Progenitor cell of endocrine pancreas (in vitro differentiated cells): ENCODE data around the gene SCN3B. TPM values are rescaled to one million over a fixed set of nuclear protein-coding genes. Genes with fewer than 3 reads are reported as not detected.

Experiments used
- DNase-seq: peaks from one replicate; pipeline ENCODE4 v3.0.0; 2021; ENCODE audit warnings: low spot score; ENCODE audit not compliant: unreplicated experiment
- H3K27ac Mint-ChIP-seq: 2 replicates; pipeline ENCODE4 v1.8.0; 2021; ENCODE audit warnings: mild to moderate bottlenecking, moderate library complexity, mixed read lengths
- H3K27me3 Mint-ChIP-seq: 2 replicates; pipeline ENCODE4 v1.8.0; 2021; ENCODE audit warnings: mixed read lengths
- H3K36me3 Mint-ChIP-seq: 2 replicates; pipeline ENCODE4 v1.8.0; 2022; ENCODE audit warnings: mixed read lengths; ENCODE audit not compliant: insufficient read depth
- H3K4me1 Mint-ChIP-seq: 2 replicates; pipeline ENCODE4 v1.8.0; 2021; ENCODE audit warnings: low read depth, mixed read lengths
- H3K4me3 Mint-ChIP-seq: 2 replicates; pipeline ENCODE4 v1.8.0; 2021; ENCODE audit warnings: low read depth, mild to moderate bottlenecking, moderate library complexity, mixed read lengths
- H3K9me3 Mint-ChIP-seq: 2 replicates; pipeline ENCODE4 v1.8.0; 2021; ENCODE audit warnings: low read depth, mixed read lengths
- CTCF ChIP-seq: fragments of 200-600 bp; sonication (generic); IDR thresholded peaks from one replicate; pipeline ENCODE4 v1.5.0; 2021; ENCODE audit warnings: antibody characterized with exemption, mild to moderate bottlenecking; ENCODE audit not compliant: unreplicated experiment
- total RNA-seq: library from RNA; stranded (reverse); gene quantifications from 2 replicates; pipeline ENCODE4 v1.2.1, GENCODE V29; 2021

Gene SCN3B
- total RNA-seq, 1 donor from 2014 or later: 4.0 TPM

GRCh38 chr11:123616505-123617198 is 37.8 kb downstream of the SCN3B start:
- no peak for DNase-seq
- Mint-ChIP-seq H3K4me1 (no peaks in the 10 kb centered on the region), H3K4me3 (no peak overlapping the region), H3K27ac (no peak overlapping the region), H3K27me3 (no peaks in the 10 kb centered on the region), H3K9me3 (no peaks in the 10 kb centered on the region), H3K36me3 (peaks cover 9% of the 10 kb centered on the region)
- no peak for TF ChIP-seq CTCF

- Mint-ChIP-seq H3K27ac (no peak overlapping the region), H3K9me3 (no peaks in the 10 kb centered on the region), H3K36me3 (peaks cover 7% of the 10 kb centered on the region), H3K27me3 (no peaks in the 10 kb centered on the region), H3K4me3 (no peak overlapping the region), H3K4me1 (no peaks in the 10 kb centered on the region)
- TF ChIP-seq CTCF: no peak
- DNase-seq: no peak
Observed at GRCh38 chr11:123611698-123612097, 42.7 kb downstream of the SCN3B start.

GRCh38 chr11:123608945-123609344 is 45.5 kb downstream of the SCN3B start:
- Mint-ChIP-seq H3K36me3 (peaks cover 6% of the 10 kb centered on the region), H3K9me3 (no peaks in the 10 kb centered on the region), H3K4me3 (no peak overlapping the region), H3K27me3 (no peaks in the 10 kb centered on the region), H3K4me1 (no peaks in the 10 kb centered on the region), H3K27ac (no peak overlapping the region)
- DNase-seq: no peak
- TF ChIP-seq CTCF: no peak

- Mint-ChIP-seq H3K4me1 (no peaks in the 10 kb centered on the region), H3K27ac (no peak overlapping the region), H3K4me3 (no peak overlapping the region), H3K9me3 (no peaks in the 10 kb centered on the region), H3K27me3 (no peaks in the 10 kb centered on the region), H3K36me3 (peaks cover 6% of the 10 kb centered on the region)
- no peak for DNase-seq
- no peak for TF ChIP-seq CTCF
Observed at GRCh38 chr11:123608371-123608770, 46.1 kb downstream of the SCN3B start.

- TF ChIP-seq CTCF: no peak
- no peaks in the 10 kb centered on the region for H3K27me3 Mint-ChIP-seq
- no peak for DNase-seq
- no peak overlapping the region for H3K4me3 Mint-ChIP-seq
- H3K4me1 Mint-ChIP-seq: no peaks in the 10 kb centered on the region
- peaks cover 6% of the 10 kb centered on the region for H3K36me3 Mint-ChIP-seq
- H3K9me3 Mint-ChIP-seq: no peaks in the 10 kb centered on the region
- H3K27ac Mint-ChIP-seq: no peak overlapping the region
Observed at GRCh38 chr11:123607781-123608180, 46.6 kb downstream of the SCN3B start.
